A549 (cell line): ENCODE measurements around the gene LRRC59. TPM values are rescaled to one million over a fixed set of nuclear protein-coding genes. Genes with fewer than 3 reads are reported as not detected.

Experiments
- ATAC-seq, 2 experiments: fragments of 200-7000 bp in 1 of 2; fragments of >200 bp in 1 of 2; cut with Nextera tagmentation in 1 of 2; cut with Tn5 transposase in 1 of 2; 3 replicates each; pipeline versions ENCODE4 v1.8.0 to v1.9.1; 2018 to 2020; ENCODE audit warnings: mild to moderate bottlenecking in 1 of 2, moderate library complexity in 1 of 2
- CTCF ChIA-PET: fragments of 300-600 bp; sonication (Branson Sonifier 250); formaldehyde crosslinking; extraction: SDS; loops from one replicate; lab custom pipeline; 2021; ENCODE audit warnings: antibody characterized with exemption, inconsistent platforms; lab: Yijun Ruan, JAX
- POLR2A ChIA-PET: fragments of 350-600 bp; formaldehyde crosslinking; extraction: SDS; loops from one replicate; lab custom pipeline; 2021; ENCODE audit warnings: antibody characterized with exemption, inconsistent platforms; lab: Yijun Ruan, JAX
- DNase-seq, 2 experiments: peaks; one replicate each; pipeline versions ENCODE4 v3.0.0 to v3.0.0-alpha.2; 2011 to 2016; ENCODE audit warnings: low read depth in 1 of 2, low spot score in 1 of 2
- FAIRE-seq: peaks from 2 replicates; lab custom pipeline; 2011; peaks lifted over from hg19 to GRCh38; lab: Jason Lieb, UNC
- H3K27ac ChIP-seq, 2 experiments: fragments of >200 bp; sonication (Bioruptor Twin); formaldehyde crosslinking; 3 replicates each; pipeline ENCODE4 v1.5.1; 2016 to 2017
- H3K4me1 ChIP-seq: fragments of >200 bp; sonication (Bioruptor Twin); formaldehyde crosslinking; 3 replicates; pipeline ENCODE4 v1.6.1; 2016
- H3K4me2 ChIP-seq: fragments of >200 bp; sonication (Bioruptor Twin); formaldehyde crosslinking; 3 replicates; pipeline ENCODE4 v1.6.1; 2016
- H3K4me3 ChIP-seq: fragments of >200 bp; sonication (Bioruptor Twin); formaldehyde crosslinking; 3 replicates; pipeline ENCODE4 v1.5.1; 2016
- H3K9me3 ChIP-seq: fragments of >200 bp; sonication (Bioruptor Twin); formaldehyde crosslinking; 3 replicates; pipeline ENCODE4 v1.6.1; 2016
- BCL3 ChIP-seq: fragments of >200 bp; sonication (Bioruptor Twin); formaldehyde crosslinking; IDR thresholded peaks from 3 replicates; pipeline ENCODE4 v1.6.1; 2016
- BHLHE40 ChIP-seq: IDR thresholded peaks from 2 replicates; pipeline ENCODE4 v1.6.1; 2012; ENCODE audit warnings: low read depth, low read length, inconsistent platforms
- CEBPB ChIP-seq, 2 experiments: fragments of >200 bp in 1 of 2; sonication (Bioruptor Twin) in 1 of 2; formaldehyde crosslinking in 1 of 2; IDR thresholded peaks; 2 replicates each; pipeline ENCODE4 v1.6.1; 2012 to 2016
- CHD4 ChIP-seq: fragments of 200-600 bp; sonication (generic); IDR thresholded peaks from 2 replicates; pipeline ENCODE4 v1.6.1; 2016; ENCODE audit warnings: antibody characterized with exemption, mild to moderate bottlenecking, borderline replicate concordance
- CTCF ChIP-seq: fragments of >200 bp; sonication (Bioruptor Twin); formaldehyde crosslinking; IDR thresholded peaks from 3 replicates; pipeline ENCODE4 v1.5.1; 2016
- E2F6 ChIP-seq: IDR thresholded peaks from 2 replicates; pipeline ENCODE4 v1.6.1; 2012; ENCODE audit warnings: low read depth, borderline replicate concordance
- EHF ChIP-seq: fragments of 250-450 bp; sonication (Bioruptor Pico); IDR thresholded peaks from 2 replicates; pipeline ENCODE4 v1.5.0; 2020; ENCODE audit warnings: mild to moderate bottlenecking
- EHMT2 ChIP-seq: fragments of 200-600 bp; sonication (generic); IDR thresholded peaks from 2 replicates; pipeline ENCODE4 v1.6.1; 2016; ENCODE audit warnings: antibody characterized with exemption, low read depth, mild to moderate bottlenecking, moderate library complexity
- FOSB ChIP-seq: fragments of 250-450 bp; sonication (Bioruptor Pico); IDR thresholded peaks from 2 replicates; pipeline ENCODE4 v1.5.0; 2020; ENCODE audit warnings: mild to moderate bottlenecking, moderate library complexity
- FOSL2 ChIP-seq, 2 experiments: fragments of 450-650 bp in 1 of 2; fragments of >200 bp in 1 of 2; sonication (Bioruptor Twin) in 1 of 2; formaldehyde crosslinking; IDR thresholded peaks; 2 replicates each; pipeline versions ENCODE4 v1.5.0 to v1.6.1; 2016 to 2020; ENCODE audit warnings: mild to moderate bottlenecking in 1 of 2, moderate library complexity in 1 of 2
- FOXS1 ChIP-seq: fragments of 250-450 bp; sonication (Bioruptor Pico); IDR thresholded peaks from 2 replicates; pipeline ENCODE4 v1.5.0; 2020; ENCODE audit warnings: mild to moderate bottlenecking, moderate library complexity
- GATA3 ChIP-seq: IDR thresholded peaks from 2 replicates; pipeline ENCODE4 v1.6.1; 2012; ENCODE audit warnings: borderline replicate concordance
- HOXA7 ChIP-seq: fragments of 250-450 bp; sonication (Bioruptor Pico); IDR thresholded peaks from 2 replicates; pipeline ENCODE4 v1.5.0; 2020; ENCODE audit warnings: mild to moderate bottlenecking, moderate library complexity
- JUN ChIP-seq, 2 experiments: fragments of >200 bp; sonication (Bioruptor Twin); formaldehyde crosslinking; IDR thresholded peaks; 2 replicates in 1 of 2; 3 replicates in 1 of 2; pipeline ENCODE4 v1.6.1; 2016 to 2017
- KDM5A ChIP-seq: fragments of 200-600 bp; sonication (generic); IDR thresholded peaks from 2 replicates; pipeline ENCODE4 v1.6.1; 2016; ENCODE audit warnings: antibody characterized with exemption, mild to moderate bottlenecking
- MAFK ChIP-seq: fragments of 450-650 bp; IDR thresholded peaks from 2 replicates; pipeline ENCODE4 v1.6.1; 2014; ENCODE audit not compliant: partially characterized antibody
- MYC ChIP-seq: IDR thresholded peaks from 2 replicates; pipeline ENCODE4 v1.6.1; 2012; ENCODE audit warnings: mild to moderate bottlenecking, inconsistent platforms, low read length, improper control_type of control experiment, borderline replicate concordance
- NR3C1 ChIP-seq: fragments of >200 bp; sonication (Bioruptor Twin); formaldehyde crosslinking; IDR thresholded peaks from 3 replicates; pipeline ENCODE4 v1.6.1; 2017
- POLR2AphosphoS2 ChIP-seq: conservative IDR thresholded peaks from 2 replicates; pipeline ENCODE4 v1.6.1; 2012; ENCODE audit warnings: low read length, improper control_type of control experiment, inconsistent platforms
- REST ChIP-seq: fragments of 200-600 bp; sonication (generic); IDR thresholded peaks from 2 replicates; pipeline ENCODE4 v1.6.1; 2016; ENCODE audit warnings: antibody characterized with exemption, mild to moderate bottlenecking, moderate library complexity
- SMC3 ChIP-seq: fragments of >200 bp; sonication (Bioruptor Twin); formaldehyde crosslinking; IDR thresholded peaks from 3 replicates; pipeline ENCODE4 v1.6.1; 2018; ENCODE audit warnings: inconsistent platforms
- SREBF2 ChIP-seq: fragments of 450-650 bp; IDR thresholded peaks from 2 replicates; pipeline ENCODE4 v1.6.1; 2014; ENCODE audit warnings: mild to moderate bottlenecking, moderate library complexity
- ZFP36 ChIP-seq: fragments of 450-650 bp; IDR thresholded peaks from 2 replicates; pipeline ENCODE4 v1.6.1; 2014; ENCODE audit warnings: borderline replicate concordance; ENCODE audit not compliant: partially characterized antibody
- ZSCAN20 ChIP-seq: fragments of 250-450 bp; sonication (Bioruptor Pico); IDR thresholded peaks from 2 replicates; pipeline ENCODE4 v1.8.0; 2022; ENCODE audit warnings: mild to moderate bottlenecking, moderate library complexity
- WGBS: methylation state at CpG from one replicate; pipeline ENCODE4 v1.1.6; 2017; ENCODE audit errors: missing lambda C conversion rate; 5-methylcytosine and 5-hydroxymethylcytosine counted together
- polyA plus RNA-seq, 4 experiments: library from polyadenylated mRNA; depleted of rRNA in 3 of 4; stranded (reverse); fragments of >200 nt; fragmentation: RNase III in 1 of 4; extraction: RNeasy Plus Mini Kit Qiagen cat#74134 plus additional on column Dnase treatment in 1 of 4; gene quantifications; 2 replicates in 3 of 4; 3 replicates in 1 of 4; pipeline ENCODE4 v1.2.3, GENCODE V29; 2011 to 2017

The LRRC59 gene
- polyA plus RNA-seq, 2 of the 4 experiments (the other 2 are of a cell fraction), result 209 to 228 TPM

GRCh38 chr17:50414808-50415207, 17.5 kb upstream of the LRRC59 start:
- no peak for FAIRE-seq
- ChIA-PET CTCF (interaction anchor here (0.6 to 6.5 kb wide), 2 partner anchors 17 to 23 kb away, joined by 4 to 42 read pairs; partner anchors contain the start of gene LRRC59), POLR2A (interaction anchor here (0.6 kb wide), 1 partner anchor 11 kb away, joined by 4 read pairs; no protein-coding TSS in a partner anchor)
- Histone ChIP-seq H3K27ac (no peak overlapping the region), H3K4me1 (no peaks in the 10 kb centered on the region), H3K4me3 (no peak overlapping the region), H3K4me2 (no peak overlapping the region), H3K9me3 (no peaks in the 10 kb centered on the region)
- no peak for ATAC-seq
- no peak for DNase-seq
- 54% methylated on average over 3 of the region's 3 CpGs for whole genome bisulfite sequencing
- TF ChIP-seq GATA3 (no peak), NR3C1 (no peak), SREBF2 (no peak), MAFK (no peak), CEBPB (IDR thresholded peaks at IDR 0.05) (no peak), HOXA7 (no peak), ZFP36 (no peak), SMC3 (no peak), EHF (CRISPR knock-in tag) (no peak), CTCF (no peak), POLR2AphosphoS2 (no peak), CHD4 (no peak), EHMT2 (no peak)

GRCh38 chr17:50412188-50412732, 14.9 kb upstream of the LRRC59 start:
- CTCF ChIA-PET, result interaction anchor here (0.7 to 6.5 kb wide), 3 partner anchors 15 to 51 kb away, joined by 3 to 42 read pairs (median 4); partner anchors contain the start of gene LRRC59
- no peaks in the 10 kb centered on the region for H3K4me1 ChIP-seq
- H3K4me2 ChIP-seq, result no peak overlapping the region
- 76% methylated on average over 4 of the region's 4 CpGs for WGBS
- POLR2A ChIA-PET, result no interaction called here
- no peak overlapping the region for H3K4me3 ChIP-seq
- ATAC-seq, result no peak
- H3K27ac ChIP-seq, result no peak overlapping the region
- DNase-seq, result no peak
- no peaks in the 10 kb centered on the region for H3K9me3 ChIP-seq
- no peak for FAIRE-seq
- TF ChIP-seq E2F6 (no peak), HOXA7 (no peak), REST (no peak), CTCF (no peak), BCL3 (no peak), KDM5A (no peak), JUN (IDR thresholded peaks at IDR 0.05) (no peak), ZSCAN20 (CRISPR knock-in tag) (no peak), FOXS1 (CRISPR knock-in tag) (no peak), BHLHE40 (no peak), FOSB (CRISPR knock-in tag) (no peak), MYC (no peak), FOSL2 (IDR thresholded peaks at IDR 0.05) (no peak), FOSL2 (CRISPR knock-in tag; IDR thresholded peaks at IDR 0.05) (no peak), CHD4 (no peak), EHF (CRISPR knock-in tag) (no peak)
